NAMALWA (cell line): Measurements from ENCODE around the gene ARHGEF12.

Experiments used
- DNase-seq: peaks from one replicate; pipeline ENCODE4 v3.0.0-alpha.2; 2015; ENCODE audit warnings: low spot score

The ARHGEF12 gene

DNA sequence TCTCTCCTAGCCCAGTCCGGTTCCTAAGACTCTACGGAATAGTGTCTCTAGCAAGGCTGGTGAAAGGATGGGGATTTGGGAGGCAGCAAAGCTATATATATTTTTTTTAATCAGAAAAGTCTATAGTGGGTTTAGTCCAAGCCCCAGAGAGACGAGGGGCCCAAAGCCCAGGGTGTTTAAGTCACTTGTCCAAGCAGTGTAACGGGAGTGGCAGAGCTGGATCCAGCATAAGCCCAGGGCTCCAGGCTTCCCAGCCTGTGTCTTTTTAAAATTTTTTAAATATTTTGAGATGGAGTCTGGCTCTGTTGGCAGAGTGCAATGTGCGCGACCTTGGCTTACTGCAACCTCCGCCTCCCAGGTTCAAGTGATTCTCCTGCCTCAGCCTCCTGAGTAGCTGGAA is 182.1 kb downstream of the ARHGEF12 start:
- no peak for DNase-seq

DNA sequence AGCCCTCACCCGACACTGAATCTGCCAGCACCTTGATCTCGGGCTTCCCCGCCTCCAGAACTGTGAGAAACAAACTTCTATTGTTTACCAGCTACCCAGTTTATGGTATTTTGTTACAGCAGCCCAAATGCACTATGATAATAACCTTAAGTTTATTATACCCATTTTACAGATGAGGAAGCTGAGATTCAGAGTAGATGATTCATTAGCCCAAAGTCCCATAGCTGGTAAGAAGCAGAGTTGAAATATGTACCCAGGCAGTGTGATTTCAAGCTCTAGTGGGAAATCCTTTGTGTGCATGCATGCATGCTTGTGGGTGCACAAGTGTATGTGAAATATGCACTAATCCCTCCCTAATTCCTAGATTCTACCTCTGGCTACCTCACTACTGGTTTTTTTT is 183.3 kb downstream of the ARHGEF12 start:
- no peak for DNase-seq

DNA sequence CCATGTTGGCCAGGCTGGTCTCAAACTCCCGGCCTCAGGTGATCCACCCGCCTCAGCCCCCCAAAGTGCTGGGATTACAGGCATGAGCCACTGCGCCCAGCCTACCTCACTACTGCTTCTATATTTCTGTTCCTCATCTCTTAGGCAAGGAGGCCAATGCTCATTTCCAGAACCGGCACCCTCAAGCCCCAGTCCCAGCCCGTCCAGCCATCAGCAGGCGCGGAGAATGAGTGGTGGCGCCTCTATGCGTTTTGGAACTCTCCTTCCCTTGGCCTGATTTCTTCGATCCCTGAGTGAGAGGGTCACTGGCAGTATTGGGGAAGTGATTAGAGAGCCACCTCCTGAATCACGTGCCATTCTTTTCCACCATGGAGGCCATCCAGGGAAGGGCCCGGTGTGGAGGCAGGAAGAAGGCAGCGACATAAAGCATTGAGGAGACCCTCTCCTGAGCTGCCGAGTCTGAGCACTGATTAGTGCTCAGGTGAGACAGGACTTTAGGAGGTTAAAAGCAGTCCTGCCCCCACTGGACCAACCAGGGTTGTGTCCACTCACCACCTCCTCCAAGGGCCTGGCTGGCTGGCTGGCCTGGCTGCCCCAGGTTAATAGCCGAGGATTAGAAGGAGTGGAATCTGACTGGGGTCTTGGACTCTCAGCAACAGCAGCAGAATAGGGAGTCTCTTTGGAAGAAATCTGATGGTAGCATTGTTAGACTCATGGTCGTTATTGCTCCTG is 184.0 kb downstream of the ARHGEF12 start:
- DNase-seq = no peak

DNA sequence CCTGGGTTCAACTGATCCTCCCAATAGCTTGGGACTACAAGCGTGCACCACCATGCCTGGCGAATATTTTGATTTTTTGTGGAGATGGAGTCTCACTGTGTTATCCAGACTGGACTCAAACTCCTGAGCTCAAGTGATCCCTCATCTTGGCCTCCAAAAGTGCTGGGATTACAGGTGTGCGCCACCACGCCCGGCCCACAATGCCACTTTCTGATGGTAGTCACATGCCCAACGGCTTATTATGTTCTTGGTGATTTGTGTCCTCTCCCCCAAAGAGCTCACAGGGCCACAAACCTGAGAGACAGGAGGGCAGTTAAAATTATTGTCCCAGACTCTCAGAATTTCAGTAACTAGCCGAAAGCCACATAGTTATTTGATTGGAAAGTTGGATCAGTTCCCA is 185.0 kb downstream of the ARHGEF12 start:
- DNase-seq = no peak

DNA sequence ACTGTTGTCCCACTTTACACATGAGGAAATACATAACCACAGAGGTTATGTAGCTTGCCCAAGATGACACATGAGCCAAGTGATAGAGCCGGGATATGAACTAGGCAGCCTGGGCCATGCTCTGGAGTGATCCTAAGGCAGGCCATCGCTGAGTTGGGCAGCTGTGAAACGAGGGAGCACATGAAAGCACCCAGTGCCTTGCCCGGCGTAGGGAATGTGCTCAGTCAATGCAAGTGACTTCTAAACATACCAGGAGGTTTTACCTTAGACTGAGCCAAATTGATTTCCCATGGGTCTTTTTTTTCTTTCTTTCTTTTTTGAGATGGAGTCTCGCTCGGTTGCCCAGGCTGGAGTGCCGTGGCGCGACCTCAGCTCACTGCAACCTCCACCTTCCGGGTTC is 185.8 kb downstream of the ARHGEF12 start:
- DNase-seq = no peak

DNA sequence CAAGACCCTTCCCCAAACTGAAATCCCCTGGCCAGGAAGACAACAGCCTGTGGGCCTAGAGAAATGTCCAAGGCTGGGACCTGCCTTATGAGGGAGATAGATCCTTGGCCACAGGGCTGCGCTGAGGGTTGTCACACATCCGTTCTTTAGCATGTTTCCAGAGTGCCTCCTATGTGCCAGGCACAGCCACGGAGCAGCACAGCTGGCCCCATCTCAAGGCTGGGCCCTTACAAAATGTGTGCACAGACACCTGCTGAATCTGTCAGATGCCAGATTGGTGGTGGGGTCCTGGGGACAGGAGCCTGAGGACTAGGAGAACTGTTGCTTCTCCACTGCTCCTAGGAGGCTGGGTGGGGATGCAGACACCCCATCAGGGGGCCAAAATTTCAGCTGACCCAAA is 186.5 kb downstream of the ARHGEF12 start:
- no peak for DNase-seq

- no peak for DNase-seq
Measured at GRCh38 chr11:120523196-120523595, 187.0 kb downstream of the ARHGEF12 start.

- DNase-seq = no peak
Measured at GRCh38 chr11:120524536-120525085, 188.4 kb downstream of the ARHGEF12 start.

GRCh38 chr11:120525261-120526171 is 189.3 kb downstream of the ARHGEF12 start:
- DNase-seq = no peak

GRCh38 chr11:120526241-120526640 is 190.0 kb downstream of the ARHGEF12 start:
- no peak for DNase-seq

- no peak for DNase-seq
Measured at GRCh38 chr11:120527111-120527761, 191.0 kb downstream of the ARHGEF12 start.

DNA sequence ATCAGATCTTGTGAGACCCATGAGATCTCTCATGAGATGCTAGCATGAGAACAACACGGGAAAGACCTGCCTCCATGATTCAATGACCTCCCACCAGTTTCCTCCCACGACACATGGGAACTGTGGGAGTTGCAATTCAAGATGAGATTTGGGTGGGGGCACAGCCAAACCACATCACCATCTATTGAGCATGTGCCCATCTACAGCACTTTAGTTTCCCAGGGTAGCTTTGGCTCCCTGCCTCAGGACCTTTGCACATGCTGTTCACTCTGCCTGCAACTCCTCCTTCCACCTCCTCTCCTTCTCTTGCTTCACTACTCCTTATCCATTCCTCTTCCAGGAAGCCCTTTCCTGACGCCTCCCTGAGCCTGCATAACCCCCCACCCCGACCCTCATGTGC is 192.5 kb downstream of the ARHGEF12 start:
- no peak for DNase-seq

DNA sequence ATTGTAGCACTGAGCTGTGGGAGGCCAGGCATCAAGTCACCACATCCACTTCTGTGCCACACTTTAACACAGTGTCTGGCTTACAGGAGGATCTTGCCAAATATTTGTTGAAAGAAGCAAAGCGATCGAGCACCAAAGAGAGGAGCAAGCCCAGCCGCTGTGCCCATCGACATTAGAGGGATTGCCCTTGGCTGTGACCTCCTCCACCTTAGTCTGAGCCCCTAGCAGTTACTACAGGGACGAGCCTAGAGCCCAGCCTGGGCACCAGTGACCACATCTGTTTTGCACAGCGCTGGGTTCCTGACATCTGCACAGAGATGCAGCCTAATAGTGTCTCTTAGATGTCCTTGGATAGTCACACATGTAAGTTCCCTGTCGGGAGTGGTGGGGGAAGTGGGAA is 193.0 kb downstream of the ARHGEF12 start:
- DNase-seq = no peak

DNA sequence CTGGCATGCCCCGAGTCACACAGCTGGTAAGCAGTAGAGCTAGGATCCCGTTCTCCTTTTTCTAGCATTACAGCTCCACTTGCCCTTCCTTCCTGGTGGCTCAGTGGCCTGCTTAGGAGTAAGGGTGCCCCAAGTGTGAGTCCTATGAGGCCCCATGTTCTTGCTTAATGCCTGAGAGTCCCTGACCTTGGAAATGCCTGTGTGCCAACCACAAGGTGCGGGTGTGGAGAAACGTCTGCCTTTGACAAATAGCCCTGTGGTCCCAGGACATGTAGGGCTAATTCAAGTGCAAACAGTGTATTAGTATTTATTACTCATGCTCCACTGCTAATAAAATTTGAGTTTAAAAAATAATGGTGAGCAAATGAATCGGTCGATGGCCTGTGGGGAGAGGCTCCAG is 193.7 kb downstream of the ARHGEF12 start:
- DNase-seq = no peak

DNA sequence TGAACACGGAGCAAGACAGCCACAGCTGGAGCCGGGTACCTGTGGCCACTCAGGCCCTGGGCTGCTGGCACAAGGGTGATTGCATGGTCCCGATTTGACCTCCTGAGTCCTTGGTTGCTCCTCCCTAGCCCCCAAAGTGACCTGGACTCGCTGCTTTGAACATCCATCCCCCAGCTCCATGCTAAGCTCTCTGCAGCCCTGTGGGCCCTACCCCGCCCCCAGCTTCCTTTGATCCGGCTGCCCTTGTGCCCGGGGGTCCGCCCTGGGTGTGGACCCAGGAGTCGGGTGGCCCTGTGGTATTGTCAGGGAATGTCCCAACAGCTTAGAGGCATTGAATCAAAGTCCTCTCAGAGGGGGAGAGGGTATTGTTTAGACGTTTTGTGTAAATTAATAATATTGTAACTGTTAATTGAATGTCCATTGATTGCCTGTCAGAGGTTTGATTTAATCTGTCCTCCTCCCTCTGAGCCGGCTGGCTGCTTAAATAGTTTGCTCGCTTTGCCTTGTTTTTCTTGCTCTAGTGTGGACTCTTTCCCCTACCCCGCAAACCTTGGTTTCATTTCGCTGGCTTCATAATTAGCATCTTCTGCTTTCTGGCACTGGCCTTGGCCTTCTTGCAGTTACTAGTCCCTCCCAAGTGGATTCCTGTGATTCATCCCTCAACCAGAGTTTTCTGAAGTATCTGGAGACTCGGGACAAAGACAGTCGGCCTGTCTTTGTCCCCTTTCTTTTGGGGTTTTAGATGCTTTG is 196.0 kb downstream of the ARHGEF12 start:
- no peak for DNase-seq

GRCh38 chr11:120532832-120533196 is 196.6 kb downstream of the ARHGEF12 start:
- DNase-seq = no peak

DNA sequence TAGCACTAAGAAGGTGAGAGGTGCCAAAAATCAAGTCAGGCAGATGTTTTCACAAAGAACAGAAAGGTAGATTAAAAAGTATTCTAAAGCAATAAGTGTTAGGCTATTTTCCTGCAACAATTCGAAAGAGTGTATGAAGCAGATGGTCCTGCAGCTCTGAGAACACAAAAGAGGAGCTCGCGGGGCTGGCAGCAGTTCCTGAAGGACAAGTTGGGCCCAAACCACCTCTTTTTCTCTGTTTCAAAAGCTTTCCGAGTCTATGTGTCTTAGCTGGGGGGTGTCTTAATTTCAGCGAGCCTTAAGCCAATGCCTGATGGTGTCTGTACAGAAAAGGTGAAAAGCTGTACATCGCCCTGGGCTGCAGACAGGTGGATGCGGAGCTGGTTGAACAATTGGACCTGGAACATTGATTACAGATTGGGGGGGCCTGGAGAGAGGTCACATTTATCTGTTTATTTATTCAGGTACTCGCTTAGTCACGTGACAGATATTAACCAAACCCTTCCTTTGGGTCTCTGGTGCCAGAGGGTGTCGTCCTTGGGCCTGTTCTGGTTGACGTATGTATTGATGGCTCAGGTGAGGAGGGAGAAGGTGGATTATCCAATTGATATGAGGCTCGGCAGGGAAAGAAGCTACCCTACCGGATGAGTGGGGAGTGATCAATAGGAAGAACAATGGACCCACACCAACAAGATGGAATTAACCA is 200.0 kb downstream of the ARHGEF12 start:
- DNase-seq = no peak

DNA sequence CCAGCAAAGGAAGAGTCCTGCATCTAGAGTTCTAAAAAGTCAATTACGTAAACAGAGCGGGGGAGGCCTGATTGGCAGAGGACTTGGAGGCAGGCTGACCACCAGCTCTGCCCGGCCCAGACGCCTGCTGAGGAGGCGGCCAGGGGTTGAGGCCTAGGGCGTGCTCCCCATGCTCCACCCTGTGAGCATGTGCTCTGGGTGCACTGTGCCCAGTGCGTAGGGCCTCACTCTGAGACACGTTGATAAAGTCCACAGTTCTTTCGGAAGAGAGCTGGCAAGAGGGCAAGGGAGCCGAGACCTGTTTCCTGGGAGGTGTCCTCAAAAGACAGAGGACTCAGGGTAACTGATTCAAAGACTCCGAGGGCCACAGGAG is 200.6 kb downstream of the ARHGEF12 start:
- DNase-seq = no peak

DNA sequence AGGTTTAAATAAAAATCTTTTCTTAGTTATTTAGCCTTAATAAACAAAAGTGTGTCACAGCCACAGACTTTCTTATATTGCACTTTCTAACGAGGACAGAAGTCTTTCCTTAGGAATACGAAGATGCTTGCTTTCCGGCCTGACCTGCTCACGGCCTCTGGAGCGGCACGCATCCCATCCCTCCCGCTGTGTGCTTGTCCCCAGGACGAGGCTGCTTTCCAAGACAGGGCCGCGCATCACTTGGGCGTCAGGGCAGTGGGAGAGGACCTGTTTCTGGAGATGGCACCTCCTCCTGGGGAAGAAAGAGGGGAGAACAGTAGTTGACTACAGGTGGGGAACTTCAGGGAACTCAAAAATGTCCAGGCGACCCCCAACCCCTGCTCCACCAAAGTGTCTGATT is 201.8 kb downstream of the ARHGEF12 start:
- no peak for DNase-seq

GRCh38 chr11:120538707-120539106 is 202.5 kb downstream of the ARHGEF12 start:
- DNase-seq = no peak
